Measurements from ENCODE around the gene RNF180. TPM values are rescaled to one million over a fixed set of nuclear protein-coding genes. Genes with fewer than 3 reads are reported as not detected.
"Not testable (repeated sequence)": the region's sequence is repeated elsewhere in the genome, so short reads cannot be mapped to it uniquely, and the experiment has no call there.

RNF180 gene
- total RNA-seq, 1 donor from 2014 or later, result 12.2 TPM

- Histone ChIP-seq H3K4me3 (no peak overlapping the region), H3K36me3 (no peaks in the 10 kb centered on the region), H3K9me3 (peaks cover 6% of the 10 kb centered on the region), H3K27me3 (ENCODE audit: low read depth) (no peaks in the 10 kb centered on the region), H3K27ac (no peak overlapping the region), H3K4me1 (no peaks in the 10 kb centered on the region)
- no peak for TF ChIP-seq CTCF (IDR thresholded peaks at IDR 0.05)
- intact Hi-C loops (cut with DNase I), result no loop called here
- ATAC-seq (no peak), DNase-seq (no peak)
Observed at GRCh38 chr5:64341340-64341739, 175.7 kb downstream of the RNF180 start.

GRCh38 chr5:64344501-64344900 lies 178.9 kb downstream of the RNF180 start:
- no peaks in the 10 kb centered on the region for H3K36me3 ChIP-seq
- ATAC-seq (no peak), DNase-seq (no peak)
- TF ChIP-seq CTCF (IDR thresholded peaks at IDR 0.05), result no peak
- intact Hi-C loops (cut with DNase I), result no loop called here
- no peak overlapping the region for H3K27ac ChIP-seq
- no peaks in the 10 kb centered on the region for H3K4me1 ChIP-seq
- H3K27me3 ChIP-seq (ENCODE audit: low read depth), result no peaks in the 10 kb centered on the region
- H3K4me3 ChIP-seq, result no peak overlapping the region
- peaks cover 6% of the 10 kb centered on the region for H3K9me3 ChIP-seq

- peaks cover 6% of the 10 kb centered on the region for H3K9me3 ChIP-seq
- ATAC-seq, result no peak
- H3K4me1 ChIP-seq, result no peaks in the 10 kb centered on the region
- no peak for DNase-seq
- intact Hi-C loops (cut with DNase I), result no loop called here
- no peak overlapping the region for H3K27ac ChIP-seq
- no peaks in the 10 kb centered on the region for H3K27me3 ChIP-seq (ENCODE audit: low read depth)
- H3K36me3 ChIP-seq, result no peaks in the 10 kb centered on the region
- no peak overlapping the region for H3K4me3 ChIP-seq
- no peak for TF ChIP-seq CTCF (IDR thresholded peaks at IDR 0.05)
Observed at GRCh38 chr5:64347309-64347708, 181.7 kb downstream of the RNF180 start.

- no peak for ATAC-seq
- Histone ChIP-seq H3K4me1 (no peaks in the 10 kb centered on the region), H3K27ac (no peak overlapping the region), H3K27me3 (ENCODE audit: low read depth) (no peaks in the 10 kb centered on the region), H3K36me3 (no peaks in the 10 kb centered on the region), H3K9me3 (peaks cover 18% of the 10 kb centered on the region), H3K4me3 (no peak overlapping the region)
- TF ChIP-seq CTCF (IDR thresholded peaks at IDR 0.05), result no peak
- DNase-seq, result no peak
- intact Hi-C loops (cut with DNase I), result no loop called here
Observed at GRCh38 chr5:64364426-64364825, 198.8 kb downstream of the RNF180 start.

- DNase-seq, result no peak
- intact Hi-C loops (cut with DNase I), result no loop called here
- Histone ChIP-seq H3K4me3 (no peak overlapping the region), H3K9me3 (peaks cover 3% of the 10 kb centered on the region), H3K4me1 (no peaks in the 10 kb centered on the region), H3K27ac (no peak overlapping the region), H3K27me3 (ENCODE audit: low read depth) (no peaks in the 10 kb centered on the region), H3K36me3 (no peaks in the 10 kb centered on the region)
- ATAC-seq, result no peak
- TF ChIP-seq CTCF (IDR thresholded peaks at IDR 0.05), result no peak
Observed at GRCh38 chr5:64384765-64385164, 219.1 kb downstream of the RNF180 start.

GRCh38 chr5:64397552-64397951 lies 231.9 kb downstream of the RNF180 start:
- H3K36me3 ChIP-seq, result no peaks in the 10 kb centered on the region

GRCh38 chr5:64398735-64399134 lies 233.1 kb downstream of the RNF180 start:
- intact Hi-C loops (cut with DNase I); H3K27me3 ChIP-seq (ENCODE audit: low read depth); H3K4me3 ChIP-seq: not testable (repeated sequence)

More at GRCh38 chr5:64397552-64397951, 231.9 kb downstream of the RNF180 start:
- Histone ChIP-seq H3K27me3 (ENCODE audit: low read depth) (no peaks in the 10 kb centered on the region), H3K27ac (no peak overlapping the region), H3K9me3 (peaks cover 8% of the 10 kb centered on the region), H3K4me1 (no peaks in the 10 kb centered on the region), H3K4me3 (no peak overlapping the region)
- DNase-seq, result no peak
- intact Hi-C loops (cut with DNase I), result no loop called here
- ATAC-seq, result no peak
- TF ChIP-seq CTCF (IDR thresholded peaks at IDR 0.05), result no peak

GRCh38 chr5:64407103-64407825 lies 241.6 kb downstream of the RNF180 start:
- H3K27me3 ChIP-seq (ENCODE audit: low read depth); DNase-seq; H3K27ac ChIP-seq; ATAC-seq; H3K4me3 ChIP-seq; H3K9me3 ChIP-seq; H3K36me3 ChIP-seq; intact Hi-C loops (cut with DNase I); H3K4me1 ChIP-seq: not testable (repeated sequence)

More at GRCh38 chr5:64398735-64399134, 233.1 kb downstream of the RNF180 start:
- H3K9me3 ChIP-seq, H3K36me3 ChIP-seq, DNase-seq, H3K4me1 ChIP-seq, ATAC-seq, H3K27ac ChIP-seq: not testable (repeated sequence)

All from lower lobe of right lung (tissue), 2 donors.